ENCODE results near the gene TENM4.

The TENM4 gene

DNA sequence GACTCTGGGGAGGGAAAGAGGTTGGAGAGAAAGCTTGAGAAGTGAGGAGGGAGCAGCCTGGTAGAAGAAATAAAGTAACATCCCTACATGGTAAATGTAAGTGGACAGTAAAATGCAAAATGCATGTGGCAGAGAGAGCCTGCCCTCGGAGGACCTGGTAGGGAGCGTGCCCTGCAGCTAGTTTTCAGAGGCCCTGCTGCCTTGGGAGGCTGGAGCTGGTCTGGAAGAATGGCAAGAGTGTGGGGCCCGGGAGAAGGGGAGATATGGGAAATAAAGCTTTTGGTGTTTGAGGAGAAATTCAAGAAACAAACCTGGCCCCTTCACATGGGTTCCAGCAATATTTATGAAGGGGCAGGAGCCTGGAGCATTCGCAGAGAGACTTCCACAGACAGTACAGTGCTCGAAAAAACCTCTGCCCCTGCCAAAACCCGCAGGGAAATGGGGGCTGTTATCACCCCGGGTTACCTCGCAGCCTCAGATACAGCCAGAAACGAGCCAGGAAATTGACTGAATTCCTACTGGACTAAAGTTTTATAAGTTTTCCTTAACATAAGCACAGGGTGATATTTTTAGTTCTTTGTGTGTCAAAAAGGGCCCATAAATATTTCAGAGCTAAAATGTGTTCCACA lies 363.0 kb downstream of the TENM4 start:
- H3K27me3 Mint-ChIP-seq = peaks cover 3% of the 10 kb centered on the region
- H3K27ac Mint-ChIP-seq = no peak overlapping the region
- H3K4me1 Mint-ChIP-seq (ENCODE audit: low read depth) = no peaks in the 10 kb centered on the region
- no peaks in the 10 kb centered on the region for H3K9me3 Mint-ChIP-seq
- intact Hi-C loops (cut with micrococcal nuclease) = loop anchor here (2.0 kb wide), 1 partner anchor 279 kb away; no protein-coding TSS in a partner anchor
- no peaks in the 10 kb centered on the region for H3K36me3 Mint-ChIP-seq (ENCODE audit: low read depth)
- no peak overlapping the region for H3K4me3 Mint-ChIP-seq

DNA sequence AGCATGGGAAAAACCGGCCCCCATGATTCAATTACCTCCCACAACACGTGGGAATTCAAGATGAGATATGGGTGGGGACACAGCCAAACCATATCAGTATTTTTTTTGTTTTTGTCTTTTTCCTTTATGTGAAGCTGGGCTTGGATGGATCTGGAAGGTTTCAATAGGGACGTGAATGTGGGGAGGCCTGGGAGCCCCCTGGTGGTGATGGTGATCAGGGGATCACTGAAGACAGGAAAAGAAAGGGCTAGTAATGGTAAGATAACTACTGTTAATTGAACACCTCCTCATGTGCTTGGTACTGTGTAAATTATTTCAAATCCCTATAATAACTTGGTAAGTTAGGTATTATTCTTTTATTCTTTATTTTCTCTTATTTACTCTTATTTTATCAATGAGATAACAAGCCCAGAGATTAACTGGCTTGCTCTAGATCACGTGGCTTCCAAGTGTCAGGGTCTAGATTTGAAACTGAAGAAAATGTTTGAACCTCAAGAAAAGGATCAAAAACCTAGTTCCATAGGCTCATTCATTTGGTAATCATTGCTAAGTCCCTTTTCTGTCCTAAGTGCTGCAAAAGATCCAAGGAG lies 364.2 kb downstream of the TENM4 start:
- H3K27me3 Mint-ChIP-seq = peaks cover 3% of the 10 kb centered on the region
- H3K27ac Mint-ChIP-seq = no peak overlapping the region
- no peaks in the 10 kb centered on the region for H3K9me3 Mint-ChIP-seq

DNA sequence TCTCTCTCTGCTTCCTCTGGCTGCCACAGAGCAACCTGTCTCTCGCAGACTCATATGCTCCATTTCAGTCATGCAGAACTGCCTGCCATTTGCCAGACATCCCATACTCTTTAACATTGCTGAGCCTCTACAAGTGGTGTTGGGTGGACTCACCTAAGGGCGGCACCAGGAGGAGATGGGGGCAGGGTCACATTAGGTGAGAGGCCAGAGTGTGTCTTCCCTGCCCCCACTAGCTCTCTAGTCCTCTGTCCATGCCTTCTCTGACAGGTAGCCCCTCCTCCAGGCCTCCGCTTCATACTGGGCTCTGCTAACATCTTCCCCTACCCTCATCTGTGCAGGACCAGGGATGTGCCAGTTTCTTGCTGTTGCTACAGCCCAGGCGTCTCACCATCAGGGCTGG lies 366.3 kb downstream of the TENM4 start:
- no peaks in the 10 kb centered on the region for H3K9me3 Mint-ChIP-seq
- intact Hi-C loops (cut with micrococcal nuclease) = no loop called here

More for the DNA sequence above, 364.2 kb downstream of the TENM4 start:
- Mint-ChIP-seq H3K4me1 (ENCODE audit: low read depth) (no peaks in the 10 kb centered on the region), H3K4me3 (no peak overlapping the region), H3K36me3 (ENCODE audit: low read depth) (no peaks in the 10 kb centered on the region)
- intact Hi-C loops (cut with micrococcal nuclease) = loop anchor here (1.0 to 2.0 kb wide), 2 partner anchors 278 to 431 kb away; no protein-coding TSS in a partner anchor

DNA sequence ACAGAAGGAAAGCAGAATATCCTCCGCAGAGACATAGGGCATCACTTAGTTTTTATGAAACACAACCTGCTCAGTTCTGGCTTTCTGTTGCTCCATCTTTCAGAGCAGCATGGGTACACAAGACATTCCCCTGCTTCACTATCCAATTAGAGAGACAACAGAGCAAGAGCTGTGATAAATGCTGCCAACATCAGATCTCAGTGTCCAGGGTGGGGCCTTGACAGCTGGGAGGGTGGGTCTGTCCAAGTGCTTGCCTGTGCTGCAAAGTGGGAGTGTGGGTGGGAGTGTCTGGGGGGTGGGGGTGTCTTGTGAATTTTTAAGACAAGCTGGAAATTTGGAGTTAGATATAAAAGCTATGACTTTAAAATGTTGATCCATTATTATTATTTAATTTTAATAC lies 369.6 kb downstream of the TENM4 start:
- Mint-ChIP-seq H3K4me3 (no peak overlapping the region), H3K4me1 (ENCODE audit: low read depth) (no peaks in the 10 kb centered on the region), H3K27ac (no peak overlapping the region), H3K27me3 (peaks cover 17% of the 10 kb centered on the region), H3K9me3 (no peaks in the 10 kb centered on the region), H3K36me3 (ENCODE audit: low read depth) (no peaks in the 10 kb centered on the region)
- intact Hi-C loops (cut with micrococcal nuclease) = no loop called here

More for the DNA sequence above, 366.3 kb downstream of the TENM4 start:
- Mint-ChIP-seq H3K4me3 (no peak overlapping the region), H3K27me3 (peaks cover 2% of the 10 kb centered on the region), H3K4me1 (ENCODE audit: low read depth) (no peaks in the 10 kb centered on the region), H3K27ac (no peak overlapping the region), H3K36me3 (ENCODE audit: low read depth) (no peaks in the 10 kb centered on the region)

DNA sequence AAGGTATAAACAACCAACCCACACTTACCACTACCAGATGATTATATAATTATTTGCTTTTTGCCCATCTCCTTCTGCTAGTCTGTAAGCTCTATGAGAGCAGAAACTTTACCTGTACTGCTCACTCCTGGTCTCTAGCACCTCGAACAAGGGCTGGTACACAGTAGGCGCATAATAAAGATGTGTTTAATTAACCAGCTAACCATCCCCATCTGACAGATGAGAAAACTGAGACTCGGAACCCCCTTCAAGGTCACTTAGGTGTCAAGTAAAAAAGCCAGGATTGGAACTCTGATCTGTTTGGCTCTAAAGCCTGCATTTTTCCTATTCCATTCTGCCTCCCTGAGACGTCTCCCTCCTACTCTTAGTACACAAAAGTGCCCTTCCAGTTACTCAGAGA lies 370.3 kb downstream of the TENM4 start:
- intact Hi-C loops (cut with micrococcal nuclease) = no loop called here
- no peaks in the 10 kb centered on the region for H3K36me3 Mint-ChIP-seq (ENCODE audit: low read depth)
- no peaks in the 10 kb centered on the region for H3K9me3 Mint-ChIP-seq
- H3K27ac Mint-ChIP-seq = no peak overlapping the region
- peaks cover 23% of the 10 kb centered on the region for H3K27me3 Mint-ChIP-seq
- no peaks in the 10 kb centered on the region for H3K4me1 Mint-ChIP-seq (ENCODE audit: low read depth)
- H3K4me3 Mint-ChIP-seq = no peak overlapping the region

DNA sequence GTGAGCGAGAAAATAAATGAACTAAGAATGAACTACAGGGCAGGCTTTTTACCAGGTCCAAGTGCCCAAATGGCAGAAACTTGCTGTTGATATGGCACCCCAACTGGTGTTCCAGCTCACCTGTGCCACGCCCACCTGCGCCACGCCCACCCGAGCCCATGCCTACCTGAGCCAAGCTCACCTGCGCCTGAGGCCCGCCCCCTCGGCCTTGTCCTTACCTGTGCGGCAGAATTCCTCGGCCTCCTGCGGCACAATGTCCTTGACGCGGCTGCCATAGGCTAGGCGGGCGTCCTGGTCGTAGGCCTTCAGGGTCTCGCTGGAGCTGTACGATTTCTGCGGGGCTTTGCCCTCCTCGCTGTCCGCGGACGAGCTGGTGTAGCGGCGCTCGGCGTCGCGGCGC lies 371.3 kb downstream of the TENM4 start:
- Mint-ChIP-seq H3K4me3 (no peak overlapping the region), H3K4me1 (ENCODE audit: low read depth) (no peaks in the 10 kb centered on the region), H3K9me3 (no peaks in the 10 kb centered on the region), H3K36me3 (ENCODE audit: low read depth) (no peaks in the 10 kb centered on the region), H3K27me3 (peaks cover 25% of the 10 kb centered on the region), H3K27ac (no peak overlapping the region)
- intact Hi-C loops (cut with micrococcal nuclease) = no loop called here

DNA sequence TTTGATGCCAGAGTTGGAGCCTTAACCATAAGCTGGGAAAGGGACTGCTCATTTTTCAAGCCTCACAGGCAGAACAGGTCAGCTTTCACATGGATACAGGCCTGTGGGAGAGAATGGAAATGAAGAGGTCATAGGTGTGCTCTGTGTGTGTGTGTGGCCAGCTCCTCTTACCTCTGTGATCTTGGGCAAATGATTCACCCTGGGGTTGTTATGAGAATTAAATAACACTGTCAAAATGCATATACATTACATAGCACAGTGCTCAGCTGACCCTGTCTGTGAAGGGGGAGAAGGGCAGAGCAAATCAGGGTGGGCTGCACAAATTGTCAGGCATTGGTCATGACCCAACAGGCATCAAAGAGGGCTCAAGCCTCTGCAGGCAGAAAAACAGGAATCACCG lies 372.5 kb downstream of the TENM4 start:
- H3K4me1 Mint-ChIP-seq (ENCODE audit: low read depth) = no peaks in the 10 kb centered on the region
- no peak overlapping the region for H3K4me3 Mint-ChIP-seq
- H3K9me3 Mint-ChIP-seq = no peaks in the 10 kb centered on the region
- H3K27me3 Mint-ChIP-seq = peaks cover 25% of the 10 kb centered on the region
- H3K36me3 Mint-ChIP-seq (ENCODE audit: low read depth) = no peaks in the 10 kb centered on the region
- intact Hi-C loops (cut with micrococcal nuclease) = no loop called here
- no peak overlapping the region for H3K27ac Mint-ChIP-seq

DNA sequence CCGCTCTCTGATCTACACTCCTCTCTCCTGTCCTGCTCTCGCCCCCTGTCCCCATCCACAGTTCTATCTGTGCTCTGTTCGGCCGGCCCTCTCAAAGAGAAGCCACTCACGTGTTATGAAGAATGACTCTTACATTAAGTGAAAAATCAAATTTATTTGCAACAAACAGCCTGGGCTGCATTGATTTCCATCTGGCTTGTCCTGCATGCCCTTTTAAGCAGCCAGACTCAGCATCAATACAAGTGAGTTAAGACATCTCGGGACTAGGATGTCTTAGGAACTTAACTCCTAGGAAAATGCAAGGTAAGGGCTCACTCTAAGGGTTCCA lies 373.5 kb downstream of the TENM4 start:
- intact Hi-C loops (cut with micrococcal nuclease) = no loop called here
- H3K4me1 Mint-ChIP-seq (ENCODE audit: low read depth) = no peaks in the 10 kb centered on the region

DNA sequence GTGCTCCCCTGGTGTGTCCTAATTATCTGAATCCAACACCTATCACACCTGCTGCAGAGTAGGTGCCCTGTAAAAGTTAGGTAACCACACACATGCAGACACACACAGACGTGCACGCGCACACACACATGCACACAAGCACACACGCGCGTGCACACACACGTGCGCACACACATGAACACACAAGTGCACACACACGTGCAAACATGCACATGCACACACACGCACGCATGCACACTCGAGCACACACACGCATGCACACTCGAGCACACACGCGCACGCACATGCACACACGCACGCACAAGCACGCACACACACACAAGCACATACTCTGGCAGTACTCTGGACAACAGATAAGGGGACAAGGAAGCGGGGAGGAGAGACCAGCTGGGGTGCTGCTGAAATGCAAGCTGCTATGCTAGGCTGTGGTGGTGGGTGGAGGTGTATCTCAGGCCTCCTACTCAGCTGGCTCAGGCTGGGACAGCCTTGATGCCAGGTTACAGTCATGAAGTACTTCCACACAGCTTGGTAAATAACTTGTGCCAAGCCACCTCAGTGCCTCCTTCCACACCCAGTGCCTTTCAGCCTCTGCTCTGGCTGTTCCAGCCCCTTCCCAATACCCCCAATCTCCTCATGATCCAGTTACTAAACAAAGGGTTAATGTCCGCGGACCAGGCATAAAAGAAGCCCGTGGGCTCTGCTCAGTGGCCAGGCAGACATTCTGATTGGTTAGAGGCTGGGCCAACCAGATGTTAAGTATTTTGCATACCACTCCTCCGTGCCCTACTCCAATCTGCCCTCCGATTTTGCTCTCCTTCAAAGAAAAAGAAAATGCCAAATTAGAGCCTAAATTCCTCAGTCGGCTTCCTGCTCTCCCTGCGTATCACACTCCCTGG lies 374.1 kb downstream of the TENM4 start:
- no peaks in the 10 kb centered on the region for H3K36me3 Mint-ChIP-seq (ENCODE audit: low read depth)
- no peak overlapping the region for H3K4me3 Mint-ChIP-seq
- intact Hi-C loops (cut with micrococcal nuclease) = no loop called here
- no peaks in the 10 kb centered on the region for H3K4me1 Mint-ChIP-seq (ENCODE audit: low read depth)
- H3K27me3 Mint-ChIP-seq = peaks cover 27% of the 10 kb centered on the region
- no peaks in the 10 kb centered on the region for H3K9me3 Mint-ChIP-seq
- no peak overlapping the region for H3K27ac Mint-ChIP-seq

More for the DNA sequence above, 373.5 kb downstream of the TENM4 start:
- no peak overlapping the region for H3K27ac Mint-ChIP-seq
- H3K9me3 Mint-ChIP-seq = no peaks in the 10 kb centered on the region
- peaks cover 27% of the 10 kb centered on the region for H3K27me3 Mint-ChIP-seq
- no peak overlapping the region for H3K4me3 Mint-ChIP-seq
- no peaks in the 10 kb centered on the region for H3K36me3 Mint-ChIP-seq (ENCODE audit: low read depth)

DNA sequence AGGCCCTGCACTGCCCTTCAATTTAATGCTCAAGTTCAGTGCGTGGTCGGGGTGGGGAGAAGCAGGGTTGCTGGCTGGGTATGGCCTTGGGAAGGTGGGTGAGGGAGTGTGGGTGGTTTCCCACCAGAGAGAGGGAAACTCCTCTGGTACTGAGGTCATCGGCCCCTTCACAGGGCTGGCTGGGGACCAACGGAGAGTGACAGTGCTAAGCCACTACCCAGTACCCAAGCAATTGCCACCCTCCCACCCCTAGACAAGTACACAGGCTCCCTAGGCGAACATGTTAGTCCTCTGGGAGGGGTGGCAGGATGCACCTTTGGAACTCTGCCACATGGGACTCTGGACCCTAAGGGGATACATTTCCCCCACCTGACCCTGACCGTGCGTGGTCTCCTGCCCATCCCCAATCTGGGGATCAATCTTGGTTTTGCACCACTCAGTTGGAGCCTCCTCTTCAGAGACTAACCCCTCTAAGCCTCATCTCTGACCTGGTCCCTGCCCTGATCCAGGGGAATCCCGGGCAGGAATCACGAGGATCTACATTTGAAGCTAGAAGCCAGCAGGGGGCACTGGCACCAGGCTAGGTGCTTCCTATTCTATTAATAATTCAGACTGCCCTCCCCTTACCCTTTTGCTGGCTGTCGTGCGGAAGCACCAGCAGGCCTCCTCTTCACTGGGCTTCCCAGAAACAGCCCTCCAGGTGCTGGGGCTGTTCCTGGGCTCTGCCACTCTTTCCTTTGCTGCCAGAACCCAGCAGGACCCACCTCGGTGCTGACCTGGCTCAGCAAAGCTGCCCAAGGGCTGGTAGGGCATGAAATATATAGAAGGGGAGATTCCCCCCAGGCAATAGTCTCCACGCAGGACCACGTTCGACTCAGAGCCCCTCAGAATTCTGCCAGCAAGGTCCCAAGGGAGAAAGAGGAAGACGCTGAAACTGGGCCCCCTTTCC lies 377.7 kb downstream of the TENM4 start:
- intact Hi-C loops (cut with micrococcal nuclease) = no loop called here
- H3K27ac Mint-ChIP-seq = no peak overlapping the region
- no peak overlapping the region for H3K4me3 Mint-ChIP-seq
- no peaks in the 10 kb centered on the region for H3K36me3 Mint-ChIP-seq (ENCODE audit: low read depth)
- peaks cover 28% of the 10 kb centered on the region for H3K27me3 Mint-ChIP-seq
- H3K9me3 Mint-ChIP-seq = no peaks in the 10 kb centered on the region
- H3K4me1 Mint-ChIP-seq (ENCODE audit: low read depth) = no peaks in the 10 kb centered on the region

DNA sequence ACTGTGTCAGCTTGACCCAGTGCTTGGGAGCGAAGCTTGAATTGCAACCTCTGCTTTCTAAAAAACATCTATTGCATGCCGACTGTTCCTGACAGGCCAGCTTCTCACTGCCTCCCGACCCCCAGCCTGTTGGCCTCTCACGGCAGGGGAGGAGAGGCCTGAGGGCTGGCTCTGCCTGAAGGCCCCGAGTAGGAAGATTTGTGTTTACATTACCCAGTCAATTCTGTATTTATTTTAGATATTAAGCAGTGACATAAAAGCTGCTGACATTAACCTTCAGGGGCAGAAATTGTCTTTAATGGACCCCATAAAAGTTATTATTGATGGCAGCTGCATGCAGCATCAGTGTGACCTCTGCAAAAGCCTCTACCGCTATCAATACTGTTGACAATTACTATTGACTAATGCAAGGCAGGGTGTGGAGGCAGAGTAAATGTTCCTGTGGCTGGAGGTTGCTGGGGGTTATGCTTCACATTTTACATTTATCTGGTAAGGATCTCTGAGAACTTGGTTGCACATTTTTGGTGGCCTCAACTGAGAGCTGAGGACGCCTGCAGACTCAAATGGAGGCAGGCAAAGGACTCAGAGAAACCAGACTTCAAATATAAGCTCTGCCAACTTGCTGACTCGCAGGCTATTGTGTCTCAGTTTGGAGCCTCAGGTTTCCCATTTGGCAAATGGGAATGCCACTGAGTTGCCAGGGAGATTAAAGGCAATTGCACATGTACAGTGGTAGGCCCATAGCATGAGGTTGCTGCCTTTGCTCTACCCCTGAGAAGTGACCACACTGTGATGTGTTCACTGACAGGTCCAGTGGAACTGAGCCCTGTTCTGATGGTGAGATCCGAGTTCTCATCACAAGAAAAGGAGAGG lies 380.5 kb downstream of the TENM4 start:
- intact Hi-C loops (cut with micrococcal nuclease) = no loop called here
- Mint-ChIP-seq H3K9me3 (no peaks in the 10 kb centered on the region), H3K4me1 (ENCODE audit: low read depth) (no peaks in the 10 kb centered on the region), H3K36me3 (ENCODE audit: low read depth) (no peaks in the 10 kb centered on the region), H3K27me3 (peaks cover 25% of the 10 kb centered on the region), H3K27ac (no peak overlapping the region), H3K4me3 (no peak overlapping the region)

DNA sequence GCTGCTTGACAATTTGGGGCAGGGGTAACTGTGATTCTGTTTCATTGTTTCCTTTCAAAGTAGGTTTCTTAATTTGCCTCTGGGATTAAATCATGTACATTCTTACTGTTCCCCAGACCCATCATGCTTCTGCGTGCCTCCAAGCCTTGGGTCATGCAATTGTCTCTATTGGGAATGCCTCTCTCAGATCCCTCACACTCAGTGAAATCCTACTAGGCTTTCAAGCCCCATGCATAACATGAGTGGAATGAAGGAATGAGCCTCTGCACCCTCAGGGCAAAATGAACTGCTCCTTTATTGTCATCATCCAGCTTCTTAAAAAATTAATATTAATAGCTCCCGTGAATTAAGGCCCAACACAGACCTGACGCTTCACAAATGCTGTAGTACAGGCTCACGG lies 381.7 kb downstream of the TENM4 start:
- peaks cover 25% of the 10 kb centered on the region for H3K27me3 Mint-ChIP-seq
- intact Hi-C loops (cut with micrococcal nuclease) = no loop called here
- H3K36me3 Mint-ChIP-seq (ENCODE audit: low read depth) = no peaks in the 10 kb centered on the region
- no peaks in the 10 kb centered on the region for H3K4me1 Mint-ChIP-seq (ENCODE audit: low read depth)
- no peaks in the 10 kb centered on the region for H3K9me3 Mint-ChIP-seq
- H3K27ac Mint-ChIP-seq = no peak overlapping the region
- H3K4me3 Mint-ChIP-seq = no peak overlapping the region

Measured in dendritic cell treated with granulocyte-macrophage colony-stimulating factor and Interleukin-4, amounts not matched to agents 40 ng/mL and 50 ng/mL, for 4 days (primary cell).